ENCODE measurements around the gene C1QL2. TPM values are rescaled to one million over a fixed set of nuclear protein-coding genes. Genes with fewer than 3 reads are reported as not detected.

Gene C1QL2
- total and polyA plus RNA-seq, 2 experiments from 2014 or later, result 0.69 to 0.87 TPM

DNA sequence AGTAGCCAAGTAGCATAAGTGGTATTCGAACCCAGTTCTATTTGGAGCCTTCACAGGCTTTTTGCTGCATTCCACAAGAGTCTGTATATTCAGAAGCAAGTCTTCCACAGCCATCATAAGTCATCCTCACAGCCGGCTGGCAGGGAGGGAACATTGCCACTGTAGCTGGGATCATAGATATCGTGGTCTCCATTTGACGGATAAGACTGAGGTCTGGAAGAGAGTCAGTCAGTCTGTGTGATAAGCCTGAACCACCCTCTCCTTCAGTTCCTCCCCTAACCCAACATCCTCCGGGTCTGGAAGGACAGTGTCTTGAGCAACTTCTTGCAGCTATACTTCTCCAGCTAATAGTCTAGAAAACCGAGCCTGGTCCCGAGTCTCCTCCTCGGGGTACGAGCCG, 17.0 kb upstream of the C1QL2 start (continued):
- TF ChIP-seq, protein P1, sequence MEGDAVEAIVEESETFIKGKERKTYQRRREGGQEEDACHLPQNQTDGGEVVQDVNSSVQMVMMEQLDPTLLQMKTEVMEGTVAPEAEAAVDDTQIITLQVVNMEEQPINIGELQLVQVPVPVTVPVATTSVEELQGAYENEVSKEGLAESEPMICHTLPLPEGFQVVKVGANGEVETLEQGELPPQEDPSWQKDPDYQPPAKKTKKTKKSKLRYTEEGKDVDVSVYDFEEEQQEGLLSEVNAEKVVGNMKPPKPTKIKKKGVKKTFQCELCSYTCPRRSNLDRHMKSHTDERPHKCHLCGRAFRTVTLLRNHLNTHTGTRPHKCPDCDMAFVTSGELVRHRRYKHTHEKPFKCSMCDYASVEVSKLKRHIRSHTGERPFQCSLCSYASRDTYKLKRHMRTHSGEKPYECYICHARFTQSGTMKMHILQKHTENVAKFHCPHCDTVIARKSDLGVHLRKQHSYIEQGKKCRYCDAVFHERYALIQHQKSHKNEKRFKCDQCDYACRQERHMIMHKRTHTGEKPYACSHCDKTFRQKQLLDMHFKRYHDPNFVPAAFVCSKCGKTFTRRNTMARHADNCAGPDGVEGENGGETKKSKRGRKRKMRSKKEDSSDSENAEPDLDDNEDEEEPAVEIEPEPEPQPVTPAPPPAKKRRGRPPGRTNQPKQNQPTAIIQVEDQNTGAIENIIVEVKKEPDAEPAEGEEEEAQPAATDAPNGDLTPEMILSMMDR (conservative IDR thresholded peaks at IDR 0.05; ENCODE audit: low read depth in 2 of 2), result no peak
- TF ChIP-seq, protein P2, sequence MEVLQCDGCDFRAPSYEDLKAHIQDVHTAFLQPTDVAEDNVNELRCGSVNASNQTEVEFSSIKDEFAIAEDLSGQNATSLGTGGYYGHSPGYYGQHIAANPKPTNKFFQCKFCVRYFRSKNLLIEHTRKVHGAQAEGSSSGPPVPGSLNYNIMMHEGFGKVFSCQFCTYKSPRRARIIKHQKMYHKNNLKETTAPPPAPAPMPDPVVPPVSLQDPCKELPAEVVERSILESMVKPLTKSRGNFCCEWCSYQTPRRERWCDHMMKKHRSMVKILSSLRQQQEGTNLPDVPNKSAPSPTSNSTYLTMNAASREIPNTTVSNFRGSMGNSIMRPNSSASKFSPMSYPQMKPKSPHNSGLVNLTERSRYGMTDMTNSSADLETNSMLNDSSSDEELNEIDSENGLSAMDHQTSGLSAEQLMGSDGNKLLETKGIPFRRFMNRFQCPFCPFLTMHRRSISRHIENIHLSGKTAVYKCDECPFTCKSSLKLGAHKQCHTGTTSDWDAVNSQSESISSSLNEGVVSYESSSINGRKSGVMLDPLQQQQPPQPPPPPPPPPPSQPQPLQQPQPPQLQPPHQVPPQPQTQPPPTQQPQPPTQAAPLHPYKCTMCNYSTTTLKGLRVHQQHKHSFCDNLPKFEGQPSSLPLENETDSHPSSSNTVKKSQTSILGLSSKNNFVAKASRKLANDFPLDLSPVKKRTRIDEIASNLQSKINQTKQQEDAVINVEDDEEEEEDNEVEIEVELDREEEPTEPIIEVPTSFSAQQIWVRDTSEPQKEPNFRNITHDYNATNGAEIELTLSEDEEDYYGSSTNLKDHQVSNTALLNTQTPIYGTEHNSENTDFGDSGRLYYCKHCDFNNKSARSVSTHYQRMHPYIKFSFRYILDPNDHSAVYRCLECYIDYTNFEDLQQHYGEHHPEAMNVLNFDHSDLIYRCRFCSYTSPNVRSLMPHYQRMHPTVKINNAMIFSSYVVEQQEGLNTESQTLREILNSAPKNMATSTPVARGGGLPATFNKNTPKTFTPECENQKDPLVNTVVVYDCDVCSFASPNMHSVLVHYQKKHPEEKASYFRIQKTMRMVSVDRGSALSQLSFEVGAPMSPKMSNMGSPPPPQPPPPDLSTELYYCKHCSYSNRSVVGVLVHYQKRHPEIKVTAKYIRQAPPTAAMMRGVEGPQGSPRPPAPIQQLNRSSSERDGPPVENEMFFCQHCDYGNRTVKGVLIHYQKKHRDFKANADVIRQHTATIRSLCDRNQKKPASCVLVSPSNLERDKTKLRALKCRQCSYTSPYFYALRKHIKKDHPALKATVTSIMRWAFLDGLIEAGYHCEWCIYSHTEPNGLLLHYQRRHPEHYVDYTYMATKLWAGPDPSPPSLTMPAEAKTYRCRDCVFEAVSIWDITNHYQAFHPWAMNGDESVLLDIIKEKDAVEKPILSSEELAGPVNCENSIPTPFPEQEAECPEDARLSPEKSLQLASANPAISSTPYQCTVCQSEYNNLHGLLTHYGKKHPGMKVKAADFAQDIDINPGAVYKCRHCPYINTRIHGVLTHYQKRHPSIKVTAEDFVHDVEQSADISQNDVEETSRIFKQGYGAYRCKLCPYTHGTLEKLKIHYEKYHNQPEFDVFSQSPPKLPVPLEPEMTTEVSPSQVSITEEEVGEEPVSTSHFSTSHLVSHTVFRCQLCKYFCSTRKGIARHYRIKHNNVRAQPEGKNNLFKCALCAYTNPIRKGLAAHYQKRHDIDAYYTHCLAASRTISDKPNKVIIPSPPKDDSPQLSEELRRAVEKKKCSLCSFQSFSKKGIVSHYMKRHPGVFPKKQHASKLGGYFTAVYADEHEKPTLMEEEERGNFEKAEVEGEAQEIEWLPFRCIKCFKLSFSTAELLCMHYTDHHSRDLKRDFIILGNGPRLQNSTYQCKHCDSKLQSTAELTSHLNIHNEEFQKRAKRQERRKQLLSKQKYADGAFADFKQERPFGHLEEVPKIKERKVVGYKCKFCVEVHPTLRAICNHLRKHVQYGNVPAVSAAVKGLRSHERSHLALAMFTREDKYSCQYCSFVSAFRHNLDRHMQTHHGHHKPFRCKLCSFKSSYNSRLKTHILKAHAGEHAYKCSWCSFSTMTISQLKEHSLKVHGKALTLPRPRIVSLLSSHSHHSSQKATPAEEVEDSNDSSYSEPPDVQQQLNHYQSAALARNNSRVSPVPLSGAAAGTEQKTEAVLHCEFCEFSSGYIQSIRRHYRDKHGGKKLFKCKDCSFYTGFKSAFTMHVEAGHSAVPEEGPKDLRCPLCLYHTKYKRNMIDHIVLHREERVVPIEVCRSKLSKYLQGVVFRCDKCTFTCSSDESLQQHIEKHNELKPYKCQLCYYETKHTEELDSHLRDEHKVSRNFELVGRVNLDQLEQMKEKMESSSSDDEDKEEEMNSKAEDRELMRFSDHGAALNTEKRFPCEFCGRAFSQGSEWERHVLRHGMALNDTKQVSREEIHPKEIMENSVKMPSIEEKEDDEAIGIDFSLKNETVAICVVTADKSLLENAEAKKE (CRISPR knock-in tag; IDR thresholded peaks at IDR 0.05), result no peak

DNA sequence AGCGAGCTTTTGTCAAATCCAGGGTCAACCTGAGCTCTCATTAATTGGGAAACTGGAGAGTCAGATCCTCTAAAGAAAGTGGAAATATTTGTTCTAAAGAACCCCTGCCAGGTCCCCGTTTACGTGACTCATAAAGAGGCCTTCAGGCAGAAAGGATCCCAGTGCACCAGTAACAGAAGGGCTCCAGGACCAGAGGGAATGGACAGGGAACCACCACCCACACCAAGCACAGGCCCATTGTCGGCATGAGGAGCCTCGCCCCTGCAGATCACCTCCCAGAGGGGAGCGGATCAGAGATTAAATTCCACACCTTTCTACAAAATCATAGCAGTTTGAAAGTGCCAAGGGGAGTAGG, 16.4 kb upstream of the C1QL2 start:
- Histone ChIP-seq H2AFZ (no peak overlapping the region), H3K36me3 (ENCODE audit: insufficient read depth) (no peaks in the 10 kb centered on the region), H3K27me3 (ENCODE audit: insufficient read depth) (no peaks in the 10 kb centered on the region), H3K27ac (ENCODE audit: low read depth) (no peak overlapping the region), H3K79me2 (replicated peaks; ENCODE audit: insufficient read depth) (no peaks in the 10 kb centered on the region), H3F3A (replicated peaks; ENCODE audit: low read depth) (no peaks in the 10 kb centered on the region), H4K20me1 (replicated peaks; ENCODE audit: insufficient read depth) (no peaks in the 10 kb centered on the region), H3K4me1 (ENCODE audit: insufficient read depth) (no peaks in the 10 kb centered on the region), H3K9me2 (ENCODE audit: insufficient read depth) (no peaks in the 10 kb centered on the region), H3K4me2 (no peak overlapping the region), H3K4me3 (no peak overlapping the region)
- peaks cover 6% of the 10 kb centered on the region for H3K27me3 Mint-ChIP-seq (ENCODE audit: insufficient read depth, low read depth, poor library complexity)
- DNase-seq (ENCODE audit: low spot score) (no peak), ATAC-seq (no peak)
- TF ChIP-seq ZNF114 (CRISPR knock-in tag; IDR thresholded peaks at IDR 0.05), result no peak
- no peak for TF ChIP-seq EZH2 (IDR thresholded peaks at IDR 0.05; ENCODE audit: low read depth, unreplicated experiment)
- no peaks in the 10 kb centered on the region for H3K4me1 Mint-ChIP-seq
- no peak overlapping the region for H3K4me3 Mint-ChIP-seq
- no peak overlapping the region for H3K27ac Mint-ChIP-seq
- peaks cover 7% of the 10 kb centered on the region for H3K9me3 Mint-ChIP-seq
- H3K36me3 Mint-ChIP-seq (ENCODE audit: low read depth), result peaks cover 7% of the 10 kb centered on the region; the same call in 2 of the 3 replicates

Measured in GM23338 (cell line).